ENCODE measurements around the gene NEO1. TPM values are rescaled to one million over a fixed set of nuclear protein-coding genes. Genes with fewer than 3 reads are reported as not detected.

Gene NEO1
- total and polyA plus RNA-seq, 2 of the 13 experiments (the other 11 are each of a cell fraction or from before 2014, with no cell fraction given) = 8.4 to 11.0 TPM

GRCh38 chr15:73346735-73347312, 294.6 kb downstream of the NEO1 start (continued):
- no peak for TF ChIP-seq MNT (IDR thresholded peaks at IDR 0.05)
- TF ChIP-seq REST (IDR thresholded peaks at IDR 0.05; ENCODE audit: borderline replicate concordance in 1 of 2, low read depth in 1 of 2, low read length in 2 of 2) = peak in 1 of 2 experiments; percentile 98
- peak; percentile 89 for TF ChIP-seq MXD3 (CRISPR knock-in tag; IDR thresholded peaks at IDR 0.05)
- peak; percentile 34; the same call in 1 of the 2 replicates for TF ChIP-seq KMT2B (CRISPR knock-in tag; IDR thresholded peaks at IDR 0.05)
- 0 out of 2 replicates have a peak, but pooled peaks have one; percentile 51 for TF ChIP-seq ZNF589 (CRISPR knock-in tag; conservative IDR thresholded peaks at IDR 0.05)
- no peak for TF ChIP-seq ZBTB3 (CRISPR knock-in tag; IDR thresholded peaks at IDR 0.05; ENCODE audit: borderline replicate concordance, low read depth)
- no peak for TF ChIP-seq ZBTB10 (CRISPR knock-in tag; IDR thresholded peaks at IDR 0.05; ENCODE audit: borderline replicate concordance)
- TF ChIP-seq ZBTB40 (IDR thresholded peaks at IDR 0.05) = no peak
- 0 out of 2 replicates have a peak, but pooled peaks have one; percentile 50 for TF ChIP-seq ZBTB40 (CRISPR knock-in tag; IDR thresholded peaks at IDR 0.05)
- peak; percentile 54; the same call in 1 of the 2 replicates for TF ChIP-seq ZNF749 (CRISPR knock-in tag; IDR thresholded peaks at IDR 0.05; ENCODE audit: borderline replicate concordance)
